NCI-H2227 treated with DMSO at 0.1 percent for 48 hours (cell line): ENCODE results near the gene ATE1.
A peak's percentile ranks its signal among the peaks of the same experiment; 100 is the strongest.
"Not testable (repeated sequence)": the region's sequence is repeated elsewhere in the genome, so short reads cannot be mapped to it uniquely, and the experiment has no call there.

Experiments
- DNase-seq: peaks from one replicate; lab custom pipeline; 2025; lab: John Stamatoyannopoulos, UW

Gene ATE1

DNA sequence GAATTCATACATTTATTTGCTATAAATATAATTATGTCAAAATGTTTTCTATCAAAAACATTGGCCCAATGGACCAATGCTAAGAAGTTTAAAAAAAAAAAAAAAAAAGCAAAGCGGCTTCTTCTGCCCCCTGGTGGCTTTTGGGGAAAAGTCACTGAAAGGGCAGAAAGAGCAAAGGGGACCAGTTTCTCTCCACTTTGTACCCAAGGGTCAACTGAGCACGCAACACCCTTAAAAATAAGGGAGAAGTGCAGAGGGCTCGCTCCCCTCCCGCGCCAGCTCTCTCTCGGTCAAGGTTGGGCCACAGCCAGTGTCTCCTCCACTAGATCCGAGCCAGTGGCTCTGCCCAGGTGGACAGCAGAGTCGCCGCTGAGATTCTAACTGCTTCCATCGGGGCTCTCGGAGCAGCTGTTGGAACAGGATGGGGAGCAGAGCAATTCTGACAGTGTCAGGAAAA is 193.2 kb downstream of the ATE1 start:
- DNase-seq, result peak; percentile 47

DNA sequence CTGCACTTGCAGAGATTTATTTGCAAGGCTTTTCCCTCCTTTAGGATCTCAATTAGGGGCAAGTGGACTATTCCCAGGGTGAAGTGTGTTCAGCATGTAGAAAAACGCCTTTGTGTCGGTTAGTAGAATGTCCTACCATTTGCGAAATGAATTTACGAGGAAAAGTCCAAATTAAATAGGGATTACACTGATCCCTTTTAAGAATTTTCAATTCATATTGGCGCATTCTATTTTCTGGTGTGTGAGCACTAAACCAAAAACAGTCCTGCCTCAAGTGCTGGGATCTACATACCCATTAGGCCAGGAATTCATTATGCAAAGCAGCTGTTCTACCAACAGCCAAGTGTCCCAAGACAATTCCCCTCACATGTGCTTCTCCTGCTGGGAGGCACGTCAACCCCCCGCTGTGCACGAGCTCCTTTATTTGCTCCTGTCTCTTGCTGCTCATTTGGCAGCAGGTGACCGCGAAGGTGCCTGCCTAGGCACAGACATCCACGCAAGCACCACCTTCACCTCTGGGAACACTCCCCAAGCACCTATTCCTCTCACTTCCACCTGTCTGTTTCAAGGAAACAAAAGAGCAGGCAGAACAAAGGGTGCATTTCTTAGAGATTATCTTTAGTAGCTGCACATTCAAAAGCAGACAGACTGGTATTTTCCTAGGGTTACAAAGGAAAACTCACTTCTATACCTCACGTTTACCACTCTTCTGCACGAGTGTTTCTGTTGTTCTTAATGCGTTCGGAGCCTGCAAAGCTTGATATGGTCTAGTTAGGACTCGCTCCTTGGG is 195.0 kb downstream of the ATE1 start:
- DNase-seq, result no peak

DNA sequence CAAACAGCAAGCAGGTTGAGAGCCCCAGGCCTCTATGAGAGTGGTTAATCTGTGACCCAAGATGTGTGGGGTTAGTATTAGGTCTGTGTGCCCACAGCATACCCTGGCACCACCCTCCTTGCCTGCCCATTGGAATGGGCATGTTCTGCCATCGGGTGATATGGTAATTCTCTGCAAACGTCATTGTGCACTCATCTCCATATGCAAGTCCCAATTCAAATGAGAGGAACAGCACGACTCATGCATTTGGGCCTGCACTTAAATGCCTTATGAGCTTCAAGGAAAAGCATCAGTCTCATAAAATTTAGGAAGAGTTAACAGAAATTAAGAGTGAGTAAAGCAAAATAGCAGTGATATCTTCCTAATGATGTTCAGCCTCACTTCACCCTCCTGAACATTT is 195.7 kb downstream of the ATE1 start:
- DNase-seq, result no peak

DNA sequence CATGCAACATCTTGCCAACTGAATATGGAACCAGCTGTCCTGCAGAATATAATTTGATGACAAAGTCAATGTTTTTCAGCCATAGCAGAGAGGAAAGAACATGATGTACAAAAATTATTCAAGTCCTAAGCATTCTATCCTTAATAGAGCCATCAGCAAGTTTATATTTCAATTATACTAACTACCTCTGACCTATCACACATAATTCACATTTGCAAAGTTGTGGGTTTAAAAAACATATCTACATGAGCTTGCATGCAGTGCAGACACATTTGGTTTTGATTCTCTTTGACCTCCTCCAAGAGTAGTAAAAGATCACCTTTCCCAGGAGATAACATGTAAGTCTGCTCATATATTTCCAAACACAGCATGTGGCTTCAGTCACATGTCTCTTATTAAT is 203.5 kb downstream of the ATE1 start:
- no peak for DNase-seq

DNA sequence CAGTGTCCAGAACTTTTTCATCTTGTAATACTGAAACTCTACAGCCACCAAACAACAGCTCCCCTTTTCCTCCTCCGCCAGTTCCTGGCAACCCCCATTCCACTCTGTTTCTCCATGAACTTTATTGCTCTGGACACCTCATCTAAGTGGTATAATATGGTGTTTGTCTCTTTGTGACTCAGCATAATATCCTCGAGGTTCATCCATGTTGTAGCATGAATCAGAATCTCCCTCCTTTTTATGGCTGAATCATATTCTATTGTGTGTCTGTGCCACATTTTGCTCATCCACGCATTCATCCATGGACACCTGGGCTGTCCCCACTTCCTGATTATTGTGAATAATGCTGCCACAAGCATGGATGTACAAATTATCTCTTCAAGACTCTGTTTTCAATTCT is 205.2 kb downstream of the ATE1 start:
- DNase-seq, result no peak

DNA sequence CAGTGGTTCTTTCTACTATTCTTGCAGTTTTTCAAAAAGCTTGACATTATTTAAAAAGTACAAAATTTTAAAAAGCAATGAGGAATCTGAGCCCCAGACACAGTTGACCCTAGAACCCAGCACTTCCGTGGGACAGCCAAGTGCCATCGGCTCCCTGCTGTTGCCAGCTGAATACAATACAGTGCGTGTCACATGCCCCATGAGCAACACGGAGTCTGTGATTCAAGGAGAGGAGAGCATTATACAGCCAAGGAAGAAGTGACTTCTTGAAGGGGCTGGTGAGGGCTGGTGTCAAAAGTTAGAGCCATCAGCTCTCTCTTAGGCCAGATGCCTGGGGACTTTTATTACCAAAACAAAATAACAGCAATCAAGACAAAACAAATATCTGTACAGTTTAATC is 206.6 kb downstream of the ATE1 start:
- DNase-seq, result no peak

DNA sequence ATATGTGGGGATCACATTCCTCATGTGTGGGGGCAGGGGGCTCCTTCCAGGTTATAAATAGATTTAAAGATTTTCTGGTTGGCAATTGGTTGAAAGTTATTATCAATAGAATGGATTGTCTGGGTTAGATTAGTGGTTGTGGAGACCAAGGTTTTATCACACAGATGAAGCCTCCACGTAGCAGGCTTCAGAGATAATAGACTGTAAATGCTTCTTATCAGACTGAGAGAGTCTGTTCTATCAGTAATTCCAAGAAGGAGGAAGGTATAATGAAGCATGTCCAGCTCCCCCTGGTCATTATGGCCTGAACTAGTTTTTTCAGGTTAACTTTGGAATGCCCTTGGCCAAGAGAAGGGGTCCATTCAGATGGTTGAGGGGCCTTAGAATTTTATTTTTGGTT is 211.9 kb downstream of the ATE1 start:
- no peak for DNase-seq

DNA sequence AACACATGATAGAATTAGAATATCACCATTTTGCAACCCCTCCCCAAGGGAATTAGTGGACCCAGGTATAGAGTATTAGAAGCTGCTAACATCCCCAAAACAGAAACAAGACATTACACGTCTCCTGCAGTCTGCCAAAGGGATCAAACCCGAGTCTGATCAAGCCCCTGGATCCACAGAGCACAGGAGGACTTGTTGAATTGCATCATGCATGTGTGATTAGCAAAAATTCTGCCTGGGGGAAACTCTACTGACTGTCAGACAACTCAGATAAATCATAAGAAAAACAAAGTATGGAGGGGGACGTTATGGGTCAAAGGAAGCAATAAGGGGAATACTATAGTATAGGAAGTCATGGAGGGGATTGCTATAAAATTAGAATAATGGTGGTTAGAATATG is 212.8 kb downstream of the ATE1 start:
- DNase-seq, result no peak

DNA sequence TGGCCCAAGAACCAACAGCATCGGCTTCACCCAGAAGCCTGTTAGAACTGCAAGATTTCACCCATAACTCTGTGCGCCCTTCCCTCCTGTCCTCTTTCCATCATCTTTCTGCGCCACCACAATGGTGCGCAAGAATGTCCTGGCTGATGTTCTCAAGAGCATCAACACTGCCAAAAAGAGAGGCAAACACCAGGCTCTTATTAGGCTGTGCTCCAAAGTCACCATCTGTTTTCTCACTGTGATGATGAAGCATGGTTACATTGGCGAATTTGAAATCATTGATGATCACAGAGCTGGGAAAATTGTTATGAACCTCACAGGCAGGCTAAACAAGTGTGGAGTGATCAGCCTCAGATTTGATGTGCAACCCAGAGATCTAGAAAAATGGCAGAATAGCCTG is 214.3 kb downstream of the ATE1 start:
- no peak for DNase-seq

DNA sequence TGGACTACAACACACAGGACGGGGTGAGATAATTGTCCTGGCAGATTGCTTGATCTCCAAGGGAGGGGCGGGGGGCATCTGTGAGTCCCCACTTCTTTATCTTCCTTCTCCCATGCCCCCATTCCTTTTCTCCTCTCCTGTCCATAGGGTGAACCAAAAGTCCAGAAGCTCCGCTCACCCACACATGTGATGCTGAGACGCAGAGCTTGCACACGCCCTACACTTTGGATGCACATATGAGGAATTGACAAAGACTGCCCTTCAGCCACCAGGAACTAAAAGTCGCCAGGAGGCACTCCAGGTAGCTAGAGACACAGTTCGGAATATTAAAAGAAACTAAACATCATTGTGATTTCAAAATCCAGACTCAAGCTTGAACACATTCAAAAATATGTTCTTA is 216.9 kb downstream of the ATE1 start:
- DNase-seq, result no peak

DNA sequence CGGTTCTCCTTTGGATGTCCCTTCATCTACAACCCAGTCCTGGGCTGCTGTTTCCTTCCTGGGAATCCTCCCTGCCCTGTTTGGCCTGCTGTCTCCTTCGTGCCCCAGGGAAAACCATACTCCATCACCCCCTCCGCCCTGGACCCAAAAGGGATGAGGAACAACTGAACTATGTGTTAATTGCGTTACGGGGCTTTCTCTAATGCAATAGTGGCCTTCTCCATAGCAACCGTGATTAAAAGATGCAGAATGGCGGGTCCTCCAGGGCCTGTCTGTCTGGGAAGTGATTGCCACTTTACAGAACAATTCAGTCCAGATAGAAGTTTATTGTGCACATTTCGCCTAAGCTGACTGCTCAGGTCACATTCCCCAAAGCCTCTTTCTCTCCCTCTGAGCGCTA is 217.6 kb downstream of the ATE1 start:
- DNase-seq, result no peak

DNA sequence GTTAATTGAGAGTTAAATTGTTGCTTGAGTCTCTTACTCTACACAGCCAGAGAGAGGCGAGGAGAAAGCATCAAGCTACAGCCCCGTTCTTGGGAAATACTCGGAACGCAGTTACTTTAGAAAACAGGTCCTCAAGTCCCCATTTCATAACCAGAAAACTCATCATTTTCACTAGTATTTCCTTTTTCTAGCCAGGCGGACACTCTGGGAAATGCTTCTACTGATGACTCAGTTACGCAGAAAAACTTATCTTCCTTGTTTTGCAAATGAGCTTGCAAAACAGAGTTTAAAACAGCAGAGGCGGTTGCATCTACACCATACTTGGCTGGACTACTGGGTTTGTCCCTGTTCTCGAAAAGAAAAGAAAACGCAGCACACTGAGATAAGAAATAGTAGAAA is 218.2 kb downstream of the ATE1 start:
- DNase-seq, result no peak

DNA sequence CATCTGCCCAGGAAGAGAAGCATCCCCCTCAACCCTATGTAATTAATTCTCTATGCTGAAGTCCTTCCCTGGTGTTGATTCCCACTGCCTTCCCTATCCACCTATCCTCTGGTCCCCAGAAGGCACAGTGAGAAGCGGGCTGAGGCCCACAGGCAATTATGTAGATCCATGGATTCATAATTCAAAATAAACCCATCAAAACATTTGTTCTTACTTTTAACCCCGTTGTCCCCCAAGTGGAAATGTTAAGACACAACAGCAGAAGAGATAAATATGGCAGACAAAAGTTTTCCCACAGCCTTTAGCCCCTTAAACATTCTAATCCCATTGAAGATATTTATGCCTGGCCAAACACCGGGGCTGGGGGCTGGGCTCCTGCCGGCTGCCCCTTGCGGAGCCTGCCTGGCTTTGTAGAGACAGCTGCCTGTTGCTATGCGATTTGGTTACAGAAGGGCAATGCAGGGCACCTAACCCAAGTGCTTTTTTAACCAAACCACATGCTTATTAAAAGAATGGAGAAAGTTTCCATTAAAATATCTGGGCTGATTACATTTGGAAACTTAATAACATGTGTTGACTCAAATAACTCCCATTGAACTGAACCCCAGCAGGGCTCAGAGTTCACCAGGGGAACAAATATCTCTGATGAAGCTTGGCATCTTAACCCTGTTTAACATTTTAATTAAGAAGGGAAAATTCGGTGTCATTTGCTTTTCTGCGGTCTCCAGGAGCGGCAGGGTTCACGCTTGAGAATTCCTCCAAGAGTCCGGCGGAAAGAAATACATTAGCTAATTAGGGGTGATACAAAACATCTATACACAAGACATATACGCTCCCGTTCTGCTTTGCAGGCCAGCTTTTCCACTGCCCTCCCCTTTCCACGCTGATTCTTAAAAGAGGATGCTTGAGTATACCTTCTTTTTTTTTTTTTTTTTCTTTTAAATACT is 218.8 kb downstream of the ATE1 start:
- no peak for DNase-seq

DNA sequence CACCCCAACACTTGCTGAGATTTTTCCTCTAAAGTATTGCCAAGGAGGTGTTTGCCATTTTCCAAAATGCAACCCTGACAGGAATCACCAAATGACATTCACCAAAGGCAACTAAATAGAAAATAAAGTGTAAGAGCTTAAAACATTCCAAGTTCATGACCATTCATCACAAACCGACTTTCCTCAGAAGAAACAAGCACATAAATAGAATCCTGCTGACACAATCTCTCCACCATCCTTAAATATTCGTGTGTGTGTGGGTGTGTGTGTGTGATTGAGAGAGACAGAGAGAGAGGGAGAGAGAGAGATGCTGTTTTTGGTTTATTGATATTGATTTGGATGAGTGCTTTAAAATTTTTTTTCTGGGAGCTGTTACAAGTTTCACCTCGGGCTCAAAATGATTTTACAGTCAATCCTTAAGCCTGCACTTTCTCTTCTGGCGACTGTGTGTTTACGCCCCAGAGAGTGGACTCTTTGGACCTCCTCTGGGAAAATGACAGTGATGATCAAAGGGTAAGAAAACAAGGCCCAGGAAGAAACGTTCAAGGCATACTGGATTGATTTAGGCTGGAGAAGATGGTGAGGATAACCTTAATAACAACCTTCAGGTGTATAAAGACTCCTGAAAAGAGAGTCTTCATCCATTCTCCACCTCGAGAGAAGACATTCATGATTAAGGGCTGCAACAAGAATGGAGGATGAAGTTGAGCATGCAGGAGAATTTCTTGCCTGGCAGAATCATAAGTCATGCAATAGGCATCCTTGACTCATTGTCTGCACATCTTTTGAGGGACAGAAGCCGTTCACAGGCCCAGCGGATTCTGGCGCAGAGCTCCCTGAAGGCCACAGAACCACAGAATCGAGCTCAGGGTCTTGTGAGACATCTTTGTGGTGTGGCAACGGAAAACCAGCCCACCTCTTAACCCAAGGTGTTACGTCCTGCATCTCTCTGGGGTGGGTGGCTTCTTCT is 225.2 kb downstream of the ATE1 start:
- DNase-seq, result no peak

DNA sequence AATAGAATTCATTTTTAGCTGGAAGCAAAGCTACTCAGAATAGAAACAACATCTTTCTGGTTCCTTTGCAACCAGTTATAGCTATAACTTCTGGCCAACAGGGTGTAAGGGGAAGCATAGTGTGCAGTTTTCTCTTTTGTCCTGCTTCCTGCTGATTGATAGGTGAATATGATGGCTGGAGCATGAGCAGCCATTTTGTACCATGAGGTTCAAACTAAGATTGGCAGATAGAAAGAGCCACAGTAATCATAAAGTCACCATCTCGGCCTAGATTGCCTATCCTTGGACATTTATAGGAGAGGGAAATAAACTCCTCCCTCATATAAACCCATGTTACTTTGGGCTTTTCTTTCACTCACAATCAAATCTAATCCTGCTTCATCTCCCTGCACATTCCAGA is 227.4 kb downstream of the ATE1 start:
- no peak for DNase-seq

DNA sequence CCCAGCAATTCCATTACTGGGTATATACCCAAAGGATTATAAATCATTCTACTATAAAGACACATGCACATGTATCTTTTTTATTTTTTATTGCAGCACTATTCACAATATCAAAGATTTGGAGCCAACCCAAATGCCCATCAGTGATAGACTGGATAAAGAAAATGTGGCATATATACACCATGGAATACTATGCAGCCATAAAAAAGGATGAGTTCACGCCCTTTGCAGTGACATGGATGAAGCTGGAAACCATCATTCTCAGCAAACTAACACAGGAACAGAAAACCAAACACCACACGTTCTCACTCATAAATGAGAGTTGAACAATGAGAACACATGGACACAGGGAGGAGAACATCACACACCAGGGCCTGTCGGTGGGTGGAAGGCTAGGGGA is 228.1 kb downstream of the ATE1 start:
- not testable (repeated sequence) for DNase-seq

DNA sequence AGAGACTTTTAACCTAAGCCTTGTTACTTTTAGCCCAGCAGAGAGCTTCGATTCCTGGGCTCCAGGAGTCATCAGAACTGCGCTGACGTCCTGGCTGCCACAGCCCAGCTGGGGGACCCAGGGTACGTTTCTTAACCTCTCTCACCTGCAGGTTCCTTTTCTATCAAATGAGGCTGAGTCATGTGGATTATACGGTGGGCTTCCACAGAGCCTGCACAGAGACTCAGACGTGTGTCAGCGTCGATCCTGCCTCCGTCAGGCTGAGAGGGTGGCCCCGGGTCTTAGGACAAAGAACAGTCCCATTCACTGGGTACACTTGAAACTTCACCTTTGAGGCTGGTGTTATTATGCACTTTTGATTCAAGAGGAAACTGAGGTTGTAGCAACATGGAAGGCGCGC is 228.9 kb downstream of the ATE1 start:
- DNase-seq, result no peak

DNA sequence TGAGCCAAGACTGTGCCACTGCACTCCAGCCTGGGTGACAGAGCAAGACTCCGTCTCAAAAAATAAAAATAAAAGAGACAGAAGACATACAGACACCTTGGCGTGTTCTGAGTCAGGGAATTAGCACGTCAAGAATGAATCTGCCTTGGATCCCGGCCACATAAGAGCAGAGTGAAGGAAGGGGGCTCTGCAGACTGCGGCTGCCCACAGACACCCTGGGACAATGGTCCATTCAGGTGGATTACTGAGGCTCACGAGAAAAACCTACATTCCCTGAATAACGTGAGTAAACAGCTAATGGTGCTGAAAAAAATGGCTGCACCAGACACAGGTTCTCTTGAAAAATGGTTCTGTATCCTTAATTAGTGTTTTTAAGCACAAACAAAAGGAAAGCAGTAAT is 229.5 kb downstream of the ATE1 start:
- no peak for DNase-seq

DNA sequence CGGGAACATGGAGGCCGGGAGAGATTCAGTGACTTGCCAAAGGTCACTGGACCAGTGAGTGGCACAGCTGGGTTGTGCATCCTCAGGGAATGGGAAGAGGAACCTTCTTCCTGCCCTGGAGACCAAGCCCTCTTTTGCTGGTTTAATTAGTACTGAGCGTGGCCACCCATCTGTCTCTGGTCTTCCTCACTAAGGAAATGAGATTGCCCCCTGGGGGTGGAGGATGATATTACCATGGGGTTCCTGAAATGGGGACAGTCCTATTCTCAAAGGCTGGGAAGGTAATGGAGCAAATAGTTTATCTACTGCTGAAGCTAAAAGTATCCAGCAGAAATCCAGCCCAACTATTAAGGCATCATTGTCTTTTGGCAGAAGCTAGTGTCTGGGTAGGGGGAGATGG is 231.0 kb downstream of the ATE1 start:
- no peak for DNase-seq

DNA sequence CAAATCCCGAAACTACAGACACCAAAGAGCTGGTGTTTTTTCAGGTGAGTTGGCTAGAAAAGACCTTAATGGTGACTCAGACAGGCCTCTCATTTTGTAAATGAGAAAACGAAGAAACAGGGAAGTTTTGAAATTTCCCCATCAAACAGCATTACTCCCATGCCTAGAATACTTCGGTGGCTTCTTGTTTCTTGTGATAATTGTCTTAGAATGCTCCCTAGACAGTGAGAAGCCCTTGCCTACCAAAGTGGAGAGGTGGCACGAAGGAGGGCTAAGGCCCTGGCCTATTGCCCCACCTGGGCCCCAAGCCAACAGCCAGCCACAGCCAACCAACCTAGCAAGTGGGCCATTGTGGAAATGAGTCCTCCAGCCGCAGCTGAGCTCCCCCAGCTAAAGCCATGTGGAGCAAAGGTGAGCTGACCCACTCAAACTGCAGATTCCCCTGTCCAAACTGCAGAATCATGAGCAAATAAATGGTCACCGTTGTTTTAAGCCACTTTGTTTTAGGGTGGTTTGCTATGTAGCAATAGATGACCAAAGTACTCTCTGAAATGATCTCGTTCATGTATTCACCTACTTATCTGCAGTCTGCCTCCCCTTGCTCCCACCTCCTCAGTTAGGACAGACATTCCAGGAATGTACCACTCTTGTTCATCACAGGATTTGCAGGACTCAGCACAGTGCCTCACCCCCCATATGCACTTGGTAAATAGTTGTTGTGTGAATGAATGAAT is 231.9 kb downstream of the ATE1 start:
- DNase-seq, result no peak

DNA sequence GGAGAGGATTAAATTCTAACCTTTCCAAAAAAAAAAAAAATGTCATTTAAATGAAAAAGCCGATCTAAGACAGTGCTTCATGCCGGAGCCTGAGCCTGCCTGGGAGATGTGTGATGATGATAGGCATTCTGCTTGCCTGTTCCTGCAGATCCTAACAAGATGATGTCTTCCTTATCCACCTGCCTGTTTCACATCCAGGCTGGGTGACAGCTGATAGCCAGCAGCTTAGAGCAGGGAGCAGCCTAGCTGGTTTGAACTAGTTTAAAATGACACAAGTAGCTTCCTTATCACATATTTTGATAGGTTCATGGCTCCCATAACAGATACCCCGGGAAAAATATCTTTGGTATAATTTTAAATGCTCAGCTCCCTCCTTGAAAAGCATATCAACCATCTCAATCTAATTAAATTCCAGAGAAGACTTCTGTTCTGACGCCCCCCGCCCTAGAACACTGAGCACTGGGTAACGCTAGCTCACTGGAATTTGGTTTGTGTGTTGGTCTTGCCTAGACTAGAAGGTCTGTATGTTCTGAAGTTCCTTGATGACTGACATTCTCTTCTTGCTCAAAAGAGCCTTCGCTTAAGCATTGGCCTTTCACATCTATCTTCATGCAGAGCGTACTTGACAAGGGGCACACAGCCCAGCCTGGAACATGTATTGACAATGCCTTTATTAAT is 232.7 kb downstream of the ATE1 start:
- DNase-seq, result peak; percentile 72
